ENCODE results near the gene CDH4.

DNA sequence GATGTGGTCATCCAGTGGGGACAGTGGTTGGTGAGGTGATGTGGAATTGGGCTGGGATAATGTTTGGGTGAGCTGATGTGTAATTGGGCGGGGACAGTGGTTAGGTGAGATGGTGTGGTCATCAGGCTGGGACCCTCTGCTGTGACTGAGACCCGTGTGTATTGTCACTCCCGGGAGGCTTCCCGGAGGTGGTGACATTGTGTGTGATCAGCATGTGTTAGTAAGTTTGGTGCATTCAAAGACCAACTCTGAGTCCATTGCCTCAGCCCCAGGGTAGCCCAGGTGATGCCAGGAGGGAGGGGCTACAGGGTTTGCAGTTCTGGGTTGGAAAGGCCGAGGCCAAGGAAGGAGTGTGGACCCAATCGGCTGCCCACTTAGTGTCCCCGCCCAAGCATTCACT, 438.1 kb downstream of the CDH4 start:
- TF ChIP-seq ZBTB33 (CRISPR knock-in tag; IDR thresholded peaks at IDR 0.05) (no peak), PCBP1 (IDR thresholded peaks at IDR 0.05; ENCODE audit: low read depth, low read length, poor library complexity, severe bottlenecking) (no peak), NRF1 (conservative IDR thresholded peaks at IDR 0.05 in 1 of 2, IDR thresholded peaks at IDR 0.05 in 1 of 2) (no peak), ZBTB7A (IDR thresholded peaks at IDR 0.05; ENCODE audit: borderline replicate concordance, control insufficient read depth, low read depth, low read length) (no peak), TEAD4 (IDR thresholded peaks at IDR 0.05; ENCODE audit: low read length) (no peak), TEAD4 (CRISPR knock-in tag; IDR thresholded peaks at IDR 0.05; ENCODE audit: borderline replicate concordance) (no peak)
- TF ChIP-seq, protein P1, sequence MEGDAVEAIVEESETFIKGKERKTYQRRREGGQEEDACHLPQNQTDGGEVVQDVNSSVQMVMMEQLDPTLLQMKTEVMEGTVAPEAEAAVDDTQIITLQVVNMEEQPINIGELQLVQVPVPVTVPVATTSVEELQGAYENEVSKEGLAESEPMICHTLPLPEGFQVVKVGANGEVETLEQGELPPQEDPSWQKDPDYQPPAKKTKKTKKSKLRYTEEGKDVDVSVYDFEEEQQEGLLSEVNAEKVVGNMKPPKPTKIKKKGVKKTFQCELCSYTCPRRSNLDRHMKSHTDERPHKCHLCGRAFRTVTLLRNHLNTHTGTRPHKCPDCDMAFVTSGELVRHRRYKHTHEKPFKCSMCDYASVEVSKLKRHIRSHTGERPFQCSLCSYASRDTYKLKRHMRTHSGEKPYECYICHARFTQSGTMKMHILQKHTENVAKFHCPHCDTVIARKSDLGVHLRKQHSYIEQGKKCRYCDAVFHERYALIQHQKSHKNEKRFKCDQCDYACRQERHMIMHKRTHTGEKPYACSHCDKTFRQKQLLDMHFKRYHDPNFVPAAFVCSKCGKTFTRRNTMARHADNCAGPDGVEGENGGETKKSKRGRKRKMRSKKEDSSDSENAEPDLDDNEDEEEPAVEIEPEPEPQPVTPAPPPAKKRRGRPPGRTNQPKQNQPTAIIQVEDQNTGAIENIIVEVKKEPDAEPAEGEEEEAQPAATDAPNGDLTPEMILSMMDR (IDR thresholded peaks at IDR 0.05 in 2 of 3, conservative IDR thresholded peaks at IDR 0.05 in 1 of 3; ENCODE audit: insufficient read depth in 2 of 3, low read depth in 1 of 3, low read length in 3 of 3): no peak
